Stimulated activated CD4-positive, alpha-beta T cell treated with anti-CD3 and anti-CD28 coated beads, Interleukin-1b, Interleukin-23, amount 100 ng/mL, for 4 hours (primary cell): ENCODE results near the gene ARHGEF35.
"Not testable (repeated sequence)": the region's sequence is repeated elsewhere in the genome, so short reads cannot be mapped to it uniquely, and the experiment has no call there.

ENCODE experiments used
- DNase-seq, 2 donors: peaks; one replicate each; pipeline ENCODE4 v3.0.0-alpha.2; 2020; ENCODE audit warnings: low read depth in 2 of 2

The ARHGEF35 gene

GRCh38 chr7:144195212-144195872 lies at the start of gene ARHGEF35:
ARHGEF35 (minus strand) TSS chr7:144195833; CDS start chr7:144188383, 7,450 bp downstream.
- DNase-seq, result not testable (repeated sequence)

GRCh38 chr7:144245372-144245771 lies 49.7 kb upstream of the ARHGEF35 start:
- DNase-seq, result not testable (repeated sequence)

- not testable (repeated sequence) for DNase-seq
These were observed 43.7 kb upstream of the ARHGEF35 start, which contains the start of gene OR2A42 for GRCh38 chr7:144239365-144239764. OR2A42 (minus strand) TSS chr7:144239605; CDS start chr7:144232843, 6,762 bp downstream.

GRCh38 chr7:144238530-144239082 lies 43.0 kb upstream of the ARHGEF35 start:
- not testable (repeated sequence) for DNase-seq

- DNase-seq, result not testable (repeated sequence)
These were observed 37.4 kb upstream of the ARHGEF35 start for GRCh38 chr7:144233039-144233438.

- DNase-seq, result not testable (repeated sequence)
These were observed 35.4 kb upstream of the ARHGEF35 start for GRCh38 chr7:144231027-144231426.

- DNase-seq, result not testable (repeated sequence)
These were observed 33.2 kb upstream of the ARHGEF35 start for GRCh38 chr7:144228810-144229209.

GRCh38 chr7:144226866-144227265 lies 31.2 kb upstream of the ARHGEF35 start:
- DNase-seq, result not testable (repeated sequence)

- DNase-seq, result not testable (repeated sequence)
These were observed 28.0 kb upstream of the ARHGEF35 start for GRCh38 chr7:144223675-144224074.

- DNase-seq, result not testable (repeated sequence)
These were observed 24.9 kb upstream of the ARHGEF35 start for GRCh38 chr7:144220531-144220930.

GRCh38 chr7:144219149-144219548 lies 23.5 kb upstream of the ARHGEF35 start:
- DNase-seq, result not testable (repeated sequence)

GRCh38 chr7:144218581-144218980 lies 22.9 kb upstream of the ARHGEF35 start:
- not testable (repeated sequence) for DNase-seq

- DNase-seq, result not testable (repeated sequence)
These were observed 21.6 kb upstream of the ARHGEF35 start for GRCh38 chr7:144217200-144217599.

- not testable (repeated sequence) for DNase-seq
These were observed 9.7 kb upstream of the ARHGEF35 start for GRCh38 chr7:144205306-144205705.

GRCh38 chr7:144203086-144203485 lies 7.5 kb upstream of the ARHGEF35 start:
- DNase-seq, result not testable (repeated sequence)

- not testable (repeated sequence) for DNase-seq
These were observed 6.3 kb upstream of the ARHGEF35 start for GRCh38 chr7:144201978-144202377.

GRCh38 chr7:144198934-144199333 lies 3.3 kb upstream of the ARHGEF35 start:
- not testable (repeated sequence) for DNase-seq

GRCh38 chr7:144194453-144194852 lies 1.2 kb downstream of the ARHGEF35 start:
- not testable (repeated sequence) for DNase-seq

GRCh38 chr7:144193782-144194181 lies 1.9 kb downstream of the ARHGEF35 start:
- DNase-seq, result not testable (repeated sequence)

GRCh38 chr7:144188578-144189171 lies 7.0 kb downstream of the ARHGEF35 start:
- DNase-seq, result not testable (repeated sequence)

GRCh38 chr7:144187848-144188247 lies 7.8 kb downstream of the ARHGEF35 start:
- not testable (repeated sequence) for DNase-seq

GRCh38 chr7:144183166-144183565 lies 12.5 kb downstream of the ARHGEF35 start, which contains the start of gene CTAGE4:
CTAGE4 (plus strand) TSS chr7:144183466; CDS start chr7:144183504, 38 bp downstream.
- not testable (repeated sequence) for DNase-seq

- not testable (repeated sequence) for DNase-seq
These were observed 16.5 kb downstream of the ARHGEF35 start for GRCh38 chr7:144179165-144179479.
